Endothelial cell of umbilical vein (primary cell): ENCODE data around the gene BORCS6. TPM values are rescaled to one million over a fixed set of nuclear protein-coding genes. Genes with fewer than 3 reads are reported as not detected.

Experiments
- BruUV-seq: library from RNA; stranded (reverse); fragments of 400-500 nt; replicated peaks from 2 replicates; lab custom pipeline; 2021; lab: Mats Ljungman, UMichigan
- CTCF ChIA-PET: fragments of 300-600, 350-600 bp; sonication (Branson Sonifier 250); formaldehyde crosslinking; loops from one replicate; lab custom pipeline; 2021; ENCODE audit warnings: antibody characterized with exemption, inconsistent platforms; lab: Charles Lee
- POLR2A ChIA-PET: fragments of 300-600, 350-600 bp; sonication (Branson Sonifier 250); formaldehyde crosslinking; loops from one replicate; lab custom pipeline; 2021; ENCODE audit warnings: antibody characterized with exemption, inconsistent platforms; lab: Charles Lee
- DNase-seq: peaks from one replicate; pipeline ENCODE4 v3.0.0-alpha.2; 2011; ENCODE audit warnings: low read depth, low spot score
- FAIRE-seq: peaks from 2 replicates; lab custom pipeline; 2011; peaks lifted over from hg19 to GRCh38; lab: Jason Lieb, UNC
- H2AFZ ChIP-seq: 2 replicates; pipeline ENCODE4 v1.6.0; 2012; ENCODE audit warnings: low read depth, low read length, control low read depth, inconsistent platforms
- H3K27ac ChIP-seq: 2 replicates; pipeline ENCODE4 v1.5.1; 2011; ENCODE audit warnings: low read depth, mild to moderate bottlenecking, control low read depth, low read length, moderate library complexity; ENCODE audit not compliant: insufficient read depth
- H3K27me3 ChIP-seq, 2 experiments: 2 replicates each; pipeline versions ENCODE4 v1.6.0 to v1.6.1; 2011; ENCODE audit warnings: low read length in 2 of 2, mixed read lengths in 1 of 2; ENCODE audit not compliant: control insufficient read depth in 2 of 2, insufficient read depth in 2 of 2
- H3K36me3 ChIP-seq, 2 experiments: 2 replicates in 1 of 2; 3 replicates in 1 of 2; pipeline ENCODE4 v1.5.1; 2011; ENCODE audit warnings: low read length in 2 of 2, mild to moderate bottlenecking in 1 of 2, moderate library complexity in 1 of 2; ENCODE audit not compliant: control insufficient read depth in 2 of 2, insufficient read depth in 2 of 2; ENCODE audit errors: extremely low read depth in 1 of 2
- H3K4me1 ChIP-seq: 3 replicates; pipeline ENCODE4 v1.5.1; 2011; ENCODE audit warnings: mild to moderate bottlenecking, low read length; ENCODE audit not compliant: control insufficient read depth, insufficient read depth; ENCODE audit errors: extremely low read depth
- H3K4me2 ChIP-seq: 2 replicates; pipeline ENCODE4 v1.6.1; 2011; ENCODE audit warnings: low read length, control low read depth, mixed read lengths; ENCODE audit not compliant: insufficient read depth
- H3K4me3 ChIP-seq, 3 experiments: fragments of 200-600 bp in 1 of 3; sonication (generic), shearing (Covaris generic) in 1 of 3; replicated peaks in 1 of 3; 2 replicates each; pipeline ENCODE4 v1.5.1; 2011 to 2016; ENCODE audit warnings: control low read depth in 3 of 3, low read length in 3 of 3, mild to moderate bottlenecking in 2 of 3, inconsistent platforms in 1 of 3, low read depth in 1 of 3, moderate library complexity in 1 of 3; ENCODE audit not compliant: insufficient read depth in 1 of 3
- H3K79me2 ChIP-seq: 2 replicates; pipeline ENCODE4 v1.6.0; 2012; ENCODE audit warnings: low read length, inconsistent platforms; ENCODE audit not compliant: control insufficient read depth, insufficient read depth
- H3K9ac ChIP-seq: replicated peaks from 2 replicates; pipeline ENCODE3; 2011; ENCODE audit warnings: low read length, control low read depth; ENCODE audit not compliant: insufficient read depth; ENCODE audit errors: extremely low read depth
- H3K9me1 ChIP-seq: replicated peaks from 3 replicates; pipeline ENCODE4 v1.6.0; 2011; ENCODE audit warnings: mild to moderate bottlenecking, low read length; ENCODE audit not compliant: control insufficient read depth, insufficient read depth; ENCODE audit errors: extremely low read depth
- H3K9me3 ChIP-seq: replicated peaks from 2 replicates; pipeline ENCODE4 v1.5.1; 2012; ENCODE audit warnings: low read length, inconsistent platforms; ENCODE audit not compliant: control insufficient read depth, insufficient read depth
- H4K20me1 ChIP-seq: replicated peaks from 2 replicates; pipeline ENCODE3; 2011; ENCODE audit warnings: mild to moderate bottlenecking, low read length; ENCODE audit not compliant: control insufficient read depth, insufficient read depth; ENCODE audit errors: extremely low read depth
- EZH2 ChIP-seq: IDR thresholded peaks from 2 replicates; pipeline ENCODE4 v1.6.1; 2012; ENCODE audit warnings: borderline replicate concordance, low read depth, mild to moderate bottlenecking, moderate library complexity, low read length, inconsistent platforms; ENCODE audit not compliant: severe bottlenecking
- FOS ChIP-seq: IDR thresholded peaks from 2 replicates; pipeline ENCODE4 v1.6.1; 2011; ENCODE audit warnings: mild to moderate bottlenecking, low read length, moderate library complexity, borderline replicate concordance; ENCODE audit not compliant: insufficient read depth
- GATA2 ChIP-seq: IDR thresholded peaks from 2 replicates; pipeline ENCODE4 v1.7.0; 2011; ENCODE audit warnings: low read depth, mild to moderate bottlenecking, moderate library complexity, mixed read lengths, low read length; ENCODE audit not compliant: insufficient read length, insufficient read depth
- JUN ChIP-seq: IDR thresholded peaks from 2 replicates; pipeline ENCODE4 v1.6.1; 2011; ENCODE audit warnings: borderline replicate concordance, low read depth; ENCODE audit not compliant: insufficient read length, insufficient read depth
- MYC ChIP-seq: IDR thresholded peaks from one replicate; pipeline ENCODE4 v1.6.1; 2011; ENCODE audit warnings: mild to moderate bottlenecking, low read depth, low read length
- POLR2A ChIP-seq: IDR thresholded peaks from 2 replicates; pipeline ENCODE4 v1.6.1; 2012; ENCODE audit warnings: low read depth, mild to moderate bottlenecking, control low read depth, low read length
- POLR2AphosphoS5 ChIP-seq: IDR thresholded peaks from 2 replicates; pipeline ENCODE4 v1.6.1; 2012; ENCODE audit warnings: low read depth, mild to moderate bottlenecking, control low read depth, low read length, moderate library complexity; ENCODE audit not compliant: insufficient read depth
- dilution Hi-C: fragments of 300-500 bp; cut with MboI; formaldehyde crosslinking; loops from one replicate; pipeline ENCODE4 v1.15.0; 2019; ENCODE audit warnings: low sequenced_read_pairs; ENCODE audit not compliant: extremely low pct_ligation_motif_present
- intact Hi-C: fragments of 100-400 bp; cut with micrococcal nuclease; formaldehyde crosslinking; loops from one replicate; pipeline ENCODE4 v1.10.0; 2022
- polyA plus RNA-seq, 4 experiments: library from polyadenylated mRNA; depleted of rRNA in 3 of 4; stranded (reverse) in 3 of 4; unstranded in 1 of 4; fragments of >200 nt; gene quantifications; 2 replicates each; pipeline versions ENCODE4 v1.2.1 to v1.2.3, GENCODE V29; 2011 to 2012; ENCODE audit warnings: missing spikeins in 1 of 4
- total RNA-seq: library from RNA; stranded (reverse); gene quantifications from 2 replicates; pipeline ENCODE4 v1.2.3, GENCODE V29; 2021
- TF ChIP-seq, protein P1 (sequence below): IDR thresholded peaks from 2 replicates; pipeline ENCODE4 v1.6.1; 2011; ENCODE audit not compliant: insufficient read depth, insufficient read length
- TF ChIP-seq, protein P2 (sequence below), 2 donors: IDR thresholded peaks; 1 replicate in 1 of 2; 2 replicates in 1 of 2; pipeline ENCODE4 v1.5.1; 2011; ENCODE audit warnings: low read length in 2 of 2, mild to moderate bottlenecking in 2 of 2, moderate library complexity in 2 of 2, control low read depth in 1 of 2, inconsistent platforms in 1 of 2, low read depth in 1 of 2; ENCODE audit not compliant: insufficient read depth in 1 of 2; ENCODE audit errors: extremely low read depth in 1 of 2

Gene BORCS6
- total and polyA plus RNA-seq, 2 donors (not counting 3 experiments of a cell fraction or from before 2014, with no cell fraction given), result 8.0 to 9.0 TPM

DNA sequence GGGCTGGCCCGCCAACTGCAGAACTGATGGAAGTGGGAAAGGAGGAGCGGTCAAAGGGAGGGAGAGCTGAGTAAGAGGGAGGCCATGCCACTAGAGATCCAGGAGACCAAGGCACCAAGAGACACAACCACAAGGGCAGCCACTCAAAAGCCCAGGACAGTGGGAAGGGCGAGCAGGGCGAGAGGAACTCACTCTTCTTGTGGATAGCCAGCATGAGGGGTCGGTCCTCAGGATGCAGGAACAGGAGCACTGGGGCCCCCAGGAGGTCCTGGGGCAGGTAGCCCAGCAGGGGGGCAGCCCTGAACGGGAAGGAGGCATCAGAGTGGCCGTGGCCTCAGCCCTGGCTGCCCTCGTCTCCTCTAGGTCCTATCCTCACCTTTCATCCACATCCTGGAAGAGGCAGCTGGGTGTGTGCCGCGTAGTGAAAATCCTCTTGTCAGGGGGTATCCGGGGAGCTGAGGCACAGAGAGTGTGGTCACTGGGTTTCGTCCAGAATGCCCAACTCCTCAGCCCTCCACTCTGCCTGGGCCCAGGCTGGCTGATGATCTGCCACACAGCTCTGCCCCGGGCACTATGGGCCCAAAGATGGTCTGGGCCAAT, 42.1 kb downstream of the BORCS6 start:
- peaks cover 5% of the 10 kb centered on the region for H3K79me2 ChIP-seq
- H3K4me2 ChIP-seq, result no peak overlapping the region
- no TSS peak for BruUV-seq
- peaks cover 16% of the 10 kb centered on the region for H3K4me1 ChIP-seq
- ChIA-PET CTCF (no interaction called here), POLR2A (no interaction called here)
- H3K36me3 ChIP-seq, result peaks cover 2 to 59% of the 10 kb centered on the region in 2 experiments
- H3K9me3 ChIP-seq, result no peaks in the 10 kb centered on the region
- no peak for DNase-seq
- no peak overlapping the region for H3K4me3 ChIP-seq
- intact Hi-C loops (no loop called here), dilution Hi-C loops (no loop called here)
- no peak for TF ChIP-seq GATA2
- TF ChIP-seq JUN, result no peak
- no peak for TF ChIP-seq POLR2A
- no peak for FAIRE-seq
- H3K27me3 ChIP-seq, result no peaks in the 10 kb centered on the region
- H3K9ac ChIP-seq, result no peak overlapping the region
- no peaks in the 10 kb centered on the region for H4K20me1 ChIP-seq
- no peak overlapping the region for H3K27ac ChIP-seq
- H2AFZ ChIP-seq, result no peak overlapping the region
- H3K9me1 ChIP-seq, result no peaks in the 10 kb centered on the region

DNA sequence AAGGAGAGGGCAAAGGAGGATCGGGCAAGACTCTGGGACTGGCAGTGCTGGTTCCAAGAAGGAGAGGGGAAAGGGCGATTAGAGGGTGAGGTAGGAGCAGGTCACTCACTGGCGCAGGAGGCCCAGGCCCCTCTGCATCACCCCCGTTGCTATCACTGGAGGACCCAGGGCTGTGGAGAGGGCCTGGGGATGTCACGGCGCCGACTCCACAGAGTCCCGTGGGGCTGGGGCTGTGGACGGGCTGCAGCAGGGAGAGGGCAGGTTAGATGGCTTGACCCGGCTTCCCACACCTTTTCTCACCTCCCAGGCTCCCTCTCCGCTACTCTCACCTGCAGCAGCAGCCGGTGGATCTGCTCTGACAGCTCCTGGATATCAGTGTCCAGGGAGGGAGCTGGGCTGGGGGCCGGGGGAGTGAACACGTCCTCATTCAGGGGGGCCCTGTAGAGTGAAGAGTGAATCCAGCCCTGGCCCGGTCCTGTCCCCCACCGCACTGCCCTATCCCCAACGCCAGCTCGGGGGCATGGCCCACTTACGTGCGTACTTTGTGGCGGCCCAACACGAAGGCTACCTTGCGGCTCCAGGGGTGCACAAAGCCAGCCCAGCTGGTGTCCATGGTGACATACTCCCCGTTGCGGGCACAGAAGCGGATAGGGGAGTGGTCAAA, 42.7 kb downstream of the BORCS6 start:
- TF ChIP-seq EZH2 (no peak), GATA2 (no peak), FOS (no peak), POLR2AphosphoS5 (no peak), MYC (no peak), JUN (no peak)
- TF ChIP-seq, protein P1, sequence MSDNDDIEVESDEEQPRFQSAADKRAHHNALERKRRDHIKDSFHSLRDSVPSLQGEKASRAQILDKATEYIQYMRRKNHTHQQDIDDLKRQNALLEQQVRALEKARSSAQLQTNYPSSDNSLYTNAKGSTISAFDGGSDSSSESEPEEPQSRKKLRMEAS, result no peak
- TF ChIP-seq, protein P2, sequence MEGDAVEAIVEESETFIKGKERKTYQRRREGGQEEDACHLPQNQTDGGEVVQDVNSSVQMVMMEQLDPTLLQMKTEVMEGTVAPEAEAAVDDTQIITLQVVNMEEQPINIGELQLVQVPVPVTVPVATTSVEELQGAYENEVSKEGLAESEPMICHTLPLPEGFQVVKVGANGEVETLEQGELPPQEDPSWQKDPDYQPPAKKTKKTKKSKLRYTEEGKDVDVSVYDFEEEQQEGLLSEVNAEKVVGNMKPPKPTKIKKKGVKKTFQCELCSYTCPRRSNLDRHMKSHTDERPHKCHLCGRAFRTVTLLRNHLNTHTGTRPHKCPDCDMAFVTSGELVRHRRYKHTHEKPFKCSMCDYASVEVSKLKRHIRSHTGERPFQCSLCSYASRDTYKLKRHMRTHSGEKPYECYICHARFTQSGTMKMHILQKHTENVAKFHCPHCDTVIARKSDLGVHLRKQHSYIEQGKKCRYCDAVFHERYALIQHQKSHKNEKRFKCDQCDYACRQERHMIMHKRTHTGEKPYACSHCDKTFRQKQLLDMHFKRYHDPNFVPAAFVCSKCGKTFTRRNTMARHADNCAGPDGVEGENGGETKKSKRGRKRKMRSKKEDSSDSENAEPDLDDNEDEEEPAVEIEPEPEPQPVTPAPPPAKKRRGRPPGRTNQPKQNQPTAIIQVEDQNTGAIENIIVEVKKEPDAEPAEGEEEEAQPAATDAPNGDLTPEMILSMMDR (IDR thresholded peaks at IDR 0.05; ENCODE audit: extremely low read depth in 1 of 2, insufficient read depth in 1 of 2, low read depth in 1 of 2, low read length in 2 of 2), result no peak
- intact Hi-C loops, result no loop called here
- ChIA-PET CTCF (no interaction called here), POLR2A (no interaction called here)
- Histone ChIP-seq H3K9me1 (no peaks in the 10 kb centered on the region), H3K4me1 (peaks cover 10% of the 10 kb centered on the region), H3K9me3 (no peaks in the 10 kb centered on the region), H3K9ac (no peak overlapping the region), H4K20me1 (no peaks in the 10 kb centered on the region), H3K36me3 (peaks cover 2 to 66% of the 10 kb centered on the region in 2 experiments), H3K27ac (no peak overlapping the region), H3K27me3 (no peaks in the 10 kb centered on the region), H2AFZ (no peak overlapping the region), H3K79me2 (peaks cover 5% of the 10 kb centered on the region), H3K4me3 (no peak overlapping the region), H3K4me2 (no peak overlapping the region)
- BruUV-seq, result no TSS peak
- dilution Hi-C loops, result no loop called here
- no peak for DNase-seq
- no peak for FAIRE-seq
